Astrocyte of the cerebellum (primary cell): ENCODE data around the gene SLC38A3.

Source experiments
- DNase-seq: peaks from one replicate; pipeline ENCODE4 v3.0.0-alpha.2; 2011; ENCODE audit warnings: low read depth
- H3K4me3 ChIP-seq: 2 replicates; pipeline ENCODE4 v1.5.1; 2011; ENCODE audit warnings: mild to moderate bottlenecking, low read depth, low read length, moderate library complexity
- in situ Hi-C: cut with HindIII; loops from 2 replicates; pipeline ENCODE4 v1.10.0; 2017; ENCODE audit warnings: low sequenced_read_pairs
- TF ChIP-seq, protein P1 (sequence below): IDR thresholded peaks from 2 replicates; pipeline ENCODE4 v1.5.1; 2012; ENCODE audit warnings: low read length, low read depth, moderate library complexity, mild to moderate bottlenecking; ENCODE audit errors: missing control alignments

Gene SLC38A3

DNA sequence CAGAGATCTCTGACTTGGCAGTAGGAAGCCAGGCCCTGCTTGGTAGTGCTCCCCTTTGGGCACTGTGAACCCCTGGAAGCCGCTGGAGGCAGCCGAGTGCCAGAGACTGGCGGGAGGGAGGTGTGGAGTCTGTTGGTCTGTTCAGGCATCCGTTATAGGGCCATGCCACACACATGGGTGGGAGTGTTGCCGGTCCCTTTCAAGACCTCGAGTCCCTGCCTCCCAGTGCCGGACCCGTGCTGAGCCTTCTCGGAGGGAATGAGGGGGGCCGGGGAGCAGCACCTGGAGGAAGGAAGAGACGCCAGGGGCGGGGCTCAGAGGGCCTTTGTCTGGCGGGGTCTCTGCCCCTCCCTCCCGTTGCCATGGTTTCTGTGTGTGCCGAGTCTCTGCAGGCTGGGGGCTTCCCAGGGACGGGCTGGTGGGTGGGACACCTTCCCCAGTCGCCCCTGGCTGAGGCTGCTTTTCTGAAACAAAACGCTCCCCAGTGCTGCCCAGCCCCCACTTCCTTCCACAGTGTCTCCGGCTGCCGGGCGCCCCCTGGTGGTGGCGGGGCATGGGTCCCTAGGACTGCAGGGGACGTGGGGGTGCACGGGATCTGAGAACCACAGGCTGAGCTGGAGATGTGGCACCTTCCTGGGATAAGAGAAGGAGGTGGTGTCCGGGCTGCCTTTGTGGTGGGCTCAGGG is 40.9 kb downstream of the SLC38A3 start:
- peak overlapping the region; percentile 29 for H3K4me3 ChIP-seq
- peak; percentile 76 for DNase-seq
- in situ Hi-C loops = no loop called here
- TF ChIP-seq, protein P1, sequence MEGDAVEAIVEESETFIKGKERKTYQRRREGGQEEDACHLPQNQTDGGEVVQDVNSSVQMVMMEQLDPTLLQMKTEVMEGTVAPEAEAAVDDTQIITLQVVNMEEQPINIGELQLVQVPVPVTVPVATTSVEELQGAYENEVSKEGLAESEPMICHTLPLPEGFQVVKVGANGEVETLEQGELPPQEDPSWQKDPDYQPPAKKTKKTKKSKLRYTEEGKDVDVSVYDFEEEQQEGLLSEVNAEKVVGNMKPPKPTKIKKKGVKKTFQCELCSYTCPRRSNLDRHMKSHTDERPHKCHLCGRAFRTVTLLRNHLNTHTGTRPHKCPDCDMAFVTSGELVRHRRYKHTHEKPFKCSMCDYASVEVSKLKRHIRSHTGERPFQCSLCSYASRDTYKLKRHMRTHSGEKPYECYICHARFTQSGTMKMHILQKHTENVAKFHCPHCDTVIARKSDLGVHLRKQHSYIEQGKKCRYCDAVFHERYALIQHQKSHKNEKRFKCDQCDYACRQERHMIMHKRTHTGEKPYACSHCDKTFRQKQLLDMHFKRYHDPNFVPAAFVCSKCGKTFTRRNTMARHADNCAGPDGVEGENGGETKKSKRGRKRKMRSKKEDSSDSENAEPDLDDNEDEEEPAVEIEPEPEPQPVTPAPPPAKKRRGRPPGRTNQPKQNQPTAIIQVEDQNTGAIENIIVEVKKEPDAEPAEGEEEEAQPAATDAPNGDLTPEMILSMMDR = peak; percentile 98

DNA sequence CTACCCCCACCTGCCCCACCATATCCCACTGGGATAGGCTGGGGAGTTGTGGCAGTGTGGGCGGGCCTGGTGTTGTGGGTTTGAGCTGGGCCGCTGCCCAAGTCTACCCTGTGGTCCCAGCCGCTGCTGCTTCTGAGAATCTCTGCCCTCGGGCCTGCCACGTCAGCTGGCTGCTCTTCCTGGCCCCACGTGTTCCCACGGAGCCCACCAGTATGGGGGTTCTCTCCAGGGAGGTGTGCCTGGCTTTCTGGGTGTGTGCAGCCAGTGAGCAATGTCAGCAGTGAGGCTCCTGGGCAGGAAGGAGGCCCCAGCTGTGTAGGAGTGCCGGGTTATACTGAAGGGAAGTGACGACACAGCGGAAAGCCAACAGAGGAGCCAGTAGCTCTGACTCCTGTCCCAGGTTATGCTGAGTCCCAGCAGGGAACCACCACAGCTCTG is 41.5 kb downstream of the SLC38A3 start:
- peak overlapping the region; percentile 29 for H3K4me3 ChIP-seq
- in situ Hi-C loops = no loop called here
- peak; percentile 95 for DNase-seq
- TF ChIP-seq, protein P1 = no peak

DNA sequence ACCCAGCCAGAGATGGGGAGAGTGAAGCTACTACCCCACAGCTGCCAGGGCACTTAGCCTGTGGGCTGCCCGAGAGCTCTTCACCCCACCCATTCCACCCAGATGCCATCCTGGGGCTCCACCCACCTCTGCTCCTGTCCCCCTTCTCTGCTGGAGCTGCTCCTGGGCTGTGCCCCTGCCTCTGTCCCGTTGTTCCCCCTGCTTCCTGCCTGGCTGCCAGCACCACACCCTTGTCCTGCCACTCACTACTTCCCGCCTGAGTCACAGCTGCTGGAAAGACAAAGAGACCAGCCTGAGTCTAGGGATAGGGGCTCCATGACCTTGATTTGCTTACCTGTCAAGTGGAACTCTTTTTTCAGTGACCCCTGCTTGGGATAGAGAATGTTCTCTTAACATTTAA is 43.3 kb downstream of the SLC38A3 start:
- DNase-seq = no peak
- TF ChIP-seq, protein P1 = no peak
- no peak overlapping the region for H3K4me3 ChIP-seq

DNA sequence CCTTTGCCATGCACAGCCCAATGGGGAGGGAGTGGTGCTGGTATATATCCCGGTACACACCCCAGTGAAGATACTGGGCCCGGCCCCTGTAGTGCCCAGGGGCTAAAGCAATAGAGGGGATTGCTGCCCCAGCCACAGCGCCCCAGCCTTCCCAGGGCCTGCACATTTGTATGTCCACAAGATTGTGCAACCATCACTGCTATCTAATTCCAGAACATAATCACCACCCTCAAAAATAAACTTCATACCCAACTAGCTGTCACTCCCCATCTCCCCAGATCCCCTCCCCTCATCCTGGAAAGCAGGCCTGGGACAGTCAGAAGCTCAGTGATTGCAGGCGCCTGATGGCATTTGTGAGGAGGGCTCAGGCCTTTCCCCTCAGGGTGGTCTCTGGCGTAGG is 44.4 kb downstream of the SLC38A3 start:
- in situ Hi-C loops = no loop called here
- DNase-seq = no peak
- TF ChIP-seq, protein P1 = no peak
- no peak overlapping the region for H3K4me3 ChIP-seq

More for the DNA sequence above, 43.3 kb downstream of the SLC38A3 start:
- in situ Hi-C loops = no loop called here

DNA sequence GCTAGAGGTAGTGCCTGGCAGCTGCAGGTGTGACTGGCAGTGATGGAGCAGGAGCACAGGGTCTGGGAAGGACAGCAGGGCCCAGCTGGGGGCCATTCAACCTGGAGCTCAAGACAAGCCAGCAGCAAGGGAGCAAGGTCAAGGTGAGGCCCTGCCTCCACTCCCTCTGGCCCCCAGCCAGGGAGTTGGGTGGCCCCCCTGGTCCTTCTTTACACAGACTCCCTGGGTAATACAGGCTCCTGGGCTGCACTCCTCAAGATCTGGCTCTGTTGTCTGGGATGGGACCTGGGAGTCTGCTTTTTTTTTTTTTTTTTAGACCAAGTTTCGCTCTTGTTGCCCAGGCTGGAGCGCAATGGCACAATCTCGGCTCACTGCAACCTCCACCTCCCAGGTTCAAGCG is 45.4 kb downstream of the SLC38A3 start:
- TF ChIP-seq, protein P1 = no peak
- H3K4me3 ChIP-seq = no peak overlapping the region
- in situ Hi-C loops = no loop called here

DNA sequence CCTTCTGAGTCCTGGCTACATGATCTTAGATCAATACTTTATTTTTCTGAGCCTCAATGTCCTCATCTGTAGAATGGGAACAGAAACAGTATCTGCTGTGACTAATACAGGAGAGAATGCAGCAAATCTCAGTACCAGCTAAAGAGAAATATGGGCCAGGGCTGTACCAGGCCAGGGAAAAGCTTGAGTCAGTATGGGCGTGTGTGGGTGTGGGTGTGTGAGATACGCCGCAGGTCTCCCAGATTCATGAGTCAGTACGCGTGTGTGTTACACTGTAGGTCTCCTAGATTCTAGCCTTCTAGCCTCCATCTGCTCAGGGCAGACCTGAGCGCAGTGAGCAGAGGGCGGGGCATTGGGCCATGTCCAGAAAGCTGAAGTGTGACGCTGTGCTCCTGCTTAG is 46.1 kb downstream of the SLC38A3 start:
- in situ Hi-C loops = no loop called here
- no peak overlapping the region for H3K4me3 ChIP-seq
- DNase-seq = no peak
- TF ChIP-seq, protein P1 = no peak

More for the DNA sequence above, 45.4 kb downstream of the SLC38A3 start:
- no peak for DNase-seq
